ENCODE results near the gene HIRIP3.
"Not testable (repeated sequence)": the region's sequence is repeated elsewhere in the genome, so short reads cannot be mapped to it uniquely, and the experiment has no call there.

Gene HIRIP3

GRCh38 chr16:30015450-30015849 is 20.0 kb upstream of the HIRIP3 start:
- not testable (repeated sequence) for H3K9ac ChIP-seq (ENCODE audit: low read depth, low read length); H3K4me1 ChIP-seq (ENCODE audit: control insufficient read depth, insufficient read depth, low read length); H3K9me3 ChIP-seq (replicated peaks; ENCODE audit: low read length); H3K36me3 ChIP-seq (ENCODE audit: insufficient read depth, low read length); H3K4me2 ChIP-seq (ENCODE audit: low read length); H3K4me3 ChIP-seq (ENCODE audit: low read length)
- peaks cover 23% of the 10 kb centered on the region for H3K27me3 ChIP-seq (ENCODE audit: control insufficient read depth, insufficient read depth, low read length)

GRCh38 chr16:30012598-30012997 is 17.2 kb upstream of the HIRIP3 start:
- H3K27me3 ChIP-seq (ENCODE audit: control insufficient read depth, insufficient read depth, low read length), result peaks cover 35% of the 10 kb centered on the region
- not testable (repeated sequence) for H3K4me1 ChIP-seq (ENCODE audit: control insufficient read depth, insufficient read depth, low read length); H3K4me2 ChIP-seq (ENCODE audit: low read length); H3K9ac ChIP-seq (ENCODE audit: low read depth, low read length); H3K36me3 ChIP-seq (ENCODE audit: insufficient read depth, low read length); H3K9me3 ChIP-seq (replicated peaks; ENCODE audit: low read length); H3K4me3 ChIP-seq (ENCODE audit: low read length)

GRCh38 chr16:30011714-30012504 is 16.5 kb upstream of the HIRIP3 start:
- Histone ChIP-seq H3K4me3 (ENCODE audit: low read length) (no peak overlapping the region), H3K27me3 (ENCODE audit: control insufficient read depth, insufficient read depth, low read length) (peaks cover 39% of the 10 kb centered on the region), H3K4me1 (ENCODE audit: control insufficient read depth, insufficient read depth, low read length) (peaks cover 6% of the 10 kb centered on the region), H3K9me3 (replicated peaks; ENCODE audit: low read length) (no peaks in the 10 kb centered on the region), H3K9ac (ENCODE audit: low read depth, low read length) (no peak overlapping the region), H3K36me3 (ENCODE audit: insufficient read depth, low read length) (no peaks in the 10 kb centered on the region), H3K4me2 (ENCODE audit: low read length) (no peak overlapping the region)

GRCh38 chr16:30010844-30011713 is 15.7 kb upstream of the HIRIP3 start, which contains the start of gene DOC2A:
Gene DOC2A (minus strand): TSS chr16:30011027. CDS start chr16:30010222, 805 bp downstream.
- H3K36me3 ChIP-seq (ENCODE audit: insufficient read depth, low read length), result no peaks in the 10 kb centered on the region
- H3K9ac ChIP-seq (ENCODE audit: low read depth, low read length), result no peak within 1 kb of the TSS
- peak within 1 kb of the TSS; percentile 86 for H3K4me2 ChIP-seq (ENCODE audit: low read length)
- peaks cover 32% of the 10 kb centered on the region for H3K27me3 ChIP-seq (ENCODE audit: control insufficient read depth, insufficient read depth, low read length)
- H3K4me1 ChIP-seq (ENCODE audit: control insufficient read depth, insufficient read depth, low read length), result peaks cover 6% of the 10 kb centered on the region
- H3K9me3 ChIP-seq (replicated peaks; ENCODE audit: low read length), result no peaks in the 10 kb centered on the region
- peak within 1 kb of the TSS; percentile 61 for H3K4me3 ChIP-seq (ENCODE audit: low read length)

- Histone ChIP-seq H3K4me1 (ENCODE audit: control insufficient read depth, insufficient read depth, low read length) (peaks cover 6% of the 10 kb centered on the region), H3K9ac (ENCODE audit: low read depth, low read length) (no peak overlapping the region), H3K9me3 (replicated peaks; ENCODE audit: low read length) (no peaks in the 10 kb centered on the region), H3K27me3 (ENCODE audit: control insufficient read depth, insufficient read depth, low read length) (peaks cover 32% of the 10 kb centered on the region), H3K36me3 (ENCODE audit: insufficient read depth, low read length) (peaks cover 5% of the 10 kb centered on the region), H3K4me2 (ENCODE audit: low read length) (peak overlapping the region; percentile 53), H3K4me3 (ENCODE audit: low read length) (no peak overlapping the region)
Measured at GRCh38 chr16:30009990-30010843, 14.8 kb upstream of the HIRIP3 start.

- H3K9me3 ChIP-seq (replicated peaks; ENCODE audit: low read length), result no peaks in the 10 kb centered on the region
- H3K4me3 ChIP-seq (ENCODE audit: low read length), result no peak overlapping the region
- peaks cover 5% of the 10 kb centered on the region for H3K36me3 ChIP-seq (ENCODE audit: insufficient read depth, low read length)
- peaks cover 32% of the 10 kb centered on the region for H3K27me3 ChIP-seq (ENCODE audit: control insufficient read depth, insufficient read depth, low read length)
- H3K4me1 ChIP-seq (ENCODE audit: control insufficient read depth, insufficient read depth, low read length), result peaks cover 6% of the 10 kb centered on the region
- H3K9ac ChIP-seq (ENCODE audit: low read depth, low read length), result no peak overlapping the region
- H3K4me2 ChIP-seq (ENCODE audit: low read length), result no peak overlapping the region
Measured at GRCh38 chr16:30009085-30009862, 13.9 kb upstream of the HIRIP3 start.

- H3K9me3 ChIP-seq (replicated peaks; ENCODE audit: low read length), result no peaks in the 10 kb centered on the region
- H3K4me3 ChIP-seq (ENCODE audit: low read length), result no peak overlapping the region
- peaks cover 7% of the 10 kb centered on the region for H3K36me3 ChIP-seq (ENCODE audit: insufficient read depth, low read length)
- H3K4me2 ChIP-seq (ENCODE audit: low read length), result no peak overlapping the region
- peaks cover 32% of the 10 kb centered on the region for H3K27me3 ChIP-seq (ENCODE audit: control insufficient read depth, insufficient read depth, low read length)
- H3K9ac ChIP-seq (ENCODE audit: low read depth, low read length), result no peak overlapping the region
- peaks cover 6% of the 10 kb centered on the region for H3K4me1 ChIP-seq (ENCODE audit: control insufficient read depth, insufficient read depth, low read length)
Measured at GRCh38 chr16:30007378-30007895, 12.0 kb upstream of the HIRIP3 start.

GRCh38 chr16:30006659-30007377 is 11.4 kb upstream of the HIRIP3 start:
- Histone ChIP-seq H3K9me3 (replicated peaks; ENCODE audit: low read length) (no peaks in the 10 kb centered on the region), H3K4me2 (ENCODE audit: low read length) (no peak overlapping the region), H3K27me3 (ENCODE audit: control insufficient read depth, insufficient read depth, low read length) (peaks cover 28% of the 10 kb centered on the region), H3K4me1 (ENCODE audit: control insufficient read depth, insufficient read depth, low read length) (peaks cover 6% of the 10 kb centered on the region), H3K4me3 (ENCODE audit: low read length) (no peak overlapping the region), H3K36me3 (ENCODE audit: insufficient read depth, low read length) (peaks cover 13% of the 10 kb centered on the region), H3K9ac (ENCODE audit: low read depth, low read length) (no peak overlapping the region)

GRCh38 chr16:30006095-30006473 is 10.7 kb upstream of the HIRIP3 start:
- Histone ChIP-seq H3K4me3 (ENCODE audit: low read length) (no peak overlapping the region), H3K4me2 (ENCODE audit: low read length) (no peak overlapping the region), H3K9me3 (replicated peaks; ENCODE audit: low read length) (no peaks in the 10 kb centered on the region), H3K9ac (ENCODE audit: low read depth, low read length) (no peak overlapping the region), H3K27me3 (ENCODE audit: control insufficient read depth, insufficient read depth, low read length) (peaks cover 23% of the 10 kb centered on the region), H3K4me1 (ENCODE audit: control insufficient read depth, insufficient read depth, low read length) (peaks cover 6% of the 10 kb centered on the region), H3K36me3 (ENCODE audit: insufficient read depth, low read length) (peaks cover 18% of the 10 kb centered on the region)

All from skeletal muscle satellite cell (primary cell).